H1 (cell line): ENCODE measurements around the gene CIZ1. TPM values are rescaled to one million over a fixed set of nuclear protein-coding genes. Genes with fewer than 3 reads are reported as not detected.
A peak's percentile ranks its signal among the peaks of the same experiment; 100 is the strongest.

Source experiments
- CTCF ChIA-PET: fragments of 300-600 bp; sonication (Branson Sonifier 250); formaldehyde crosslinking; loops from one replicate; lab custom pipeline; 2021; ENCODE audit not compliant: partially characterized antibody; lab: Charles Lee
- POLR2A ChIA-PET: fragments of 300-600 bp; sonication (Branson Sonifier 250); formaldehyde crosslinking; loops from one replicate; lab custom pipeline; 2021; ENCODE audit warnings: inconsistent platforms; ENCODE audit not compliant: partially characterized antibody; lab: Charles Lee
- DNase-seq, 2 experiments: peaks; one replicate each; pipeline versions ENCODE4 v3.0.0 to v3.0.0-alpha.2; 2010 to 2022; ENCODE audit warnings: low spot score in 2 of 2, low read depth in 1 of 2, mixed read lengths in 1 of 2
- FAIRE-seq: peaks from 2 replicates; lab custom pipeline; 2011; peaks lifted over from hg19 to GRCh38; lab: Jason Lieb, UNC
- H2AFZ ChIP-seq: 2 replicates; pipeline ENCODE4 v1.8.1; 2012; ENCODE audit warnings: low read length, inconsistent platforms
- H2AK5ac ChIP-seq: 2 replicates; pipeline ENCODE4 v1.6.1; 2013; ENCODE audit warnings: low read depth, low read length
- H2BK120ac ChIP-seq: replicated peaks from 2 replicates; pipeline ENCODE3; 2013; ENCODE audit warnings: low read depth, low read length, inconsistent platforms
- H2BK12ac ChIP-seq: 2 replicates; pipeline ENCODE4 v1.6.1; 2013; ENCODE audit warnings: low read depth, low read length
- H2BK15ac ChIP-seq: 2 replicates; pipeline ENCODE4 v1.6.1; 2013; ENCODE audit warnings: low read length
- H2BK20ac ChIP-seq: 2 replicates; pipeline ENCODE4 v1.6.1; 2013; ENCODE audit warnings: low read length
- H2BK5ac ChIP-seq: 2 replicates; pipeline ENCODE4 v1.6.1; 2013; ENCODE audit warnings: low read depth, low read length
- H3K14ac ChIP-seq: 2 replicates; pipeline ENCODE4 v1.6.1; 2013; ENCODE audit warnings: inconsistent platforms; ENCODE audit not compliant: insufficient read length
- H3K18ac ChIP-seq: 2 replicates; pipeline ENCODE4 v1.6.1; 2013; ENCODE audit warnings: low read length; ENCODE audit errors: extremely low read depth
- H3K23ac ChIP-seq: 2 replicates; pipeline ENCODE4 v1.6.1; 2013; ENCODE audit warnings: inconsistent platforms; ENCODE audit not compliant: insufficient read length
- H3K23me2 ChIP-seq: 2 replicates; pipeline ENCODE4 v1.6.1; 2013; ENCODE audit warnings: low read depth, low read length
- H3K27ac ChIP-seq: 2 replicates; pipeline ENCODE4 v1.6.1; 2011; ENCODE audit warnings: low read depth, low read length, inconsistent platforms
- H3K27me3 ChIP-seq, 4 experiments: replicated peaks in 1 of 4; 1 replicate in 1 of 4; 2 replicates in 3 of 4; pipeline versions ENCODE4 v1.6.1 to v1.8.1; 2011 to 2013; ENCODE audit warnings: low read length in 3 of 4, mild to moderate bottlenecking in 3 of 4, inconsistent platforms in 2 of 4, mixed read lengths in 2 of 4, moderate library complexity in 1 of 4; ENCODE audit not compliant: control insufficient read depth in 3 of 4, insufficient read depth in 3 of 4; ENCODE audit errors: extremely low read depth in 1 of 4
- H3K36me3 ChIP-seq, 4 experiments: 2 replicates each; pipeline versions ENCODE4 v1.6.1 to v1.8.1; 2011 to 2013; ENCODE audit warnings: mild to moderate bottlenecking in 4 of 4, low read length in 3 of 4, moderate library complexity in 2 of 4, control low read depth in 1 of 4, inconsistent platforms in 1 of 4; ENCODE audit not compliant: insufficient read depth in 4 of 4, control insufficient read depth in 2 of 4
- H3K4ac ChIP-seq: replicated peaks from 2 replicates; pipeline ENCODE3; 2013; ENCODE audit warnings: low read length, low read depth, mixed read lengths, inconsistent platforms; ENCODE audit not compliant: insufficient read length
- H3K4me1 ChIP-seq, 4 experiments: replicated peaks in 1 of 4; 1 replicate in 1 of 4; 2 replicates in 3 of 4; pipeline versions ENCODE4 v1.6.1 to v1.8.1; 2011 to 2013; ENCODE audit warnings: low read length in 3 of 4, inconsistent platforms in 2 of 4, mixed read lengths in 1 of 4; ENCODE audit not compliant: insufficient read depth in 4 of 4, control insufficient read depth in 3 of 4
- H3K4me2 ChIP-seq, 2 experiments: 2 replicates each; pipeline versions ENCODE4 v1.6.1 to v1.8.1; 2011 to 2013; ENCODE audit warnings: low read depth in 2 of 2, low read length in 2 of 2, control low read depth in 1 of 2, inconsistent platforms in 1 of 2, mild to moderate bottlenecking in 1 of 2; ENCODE audit not compliant: insufficient read depth in 1 of 2
- H3K4me3 ChIP-seq, 4 experiments: fragments of 200-600, 300-600 bp in 1 of 4; sonication (generic), shearing (Covaris generic), sonication (Bioruptor Twin) in 1 of 4; 2 replicates each; pipeline versions ENCODE4 v1.5.1 to v1.8.1; 2011 to 2016; ENCODE audit warnings: low read length in 4 of 4, low read depth in 3 of 4, control low read depth in 2 of 4, inconsistent platforms in 2 of 4, mild to moderate bottlenecking in 2 of 4, mixed read lengths in 1 of 4, moderate library complexity in 1 of 4; ENCODE audit not compliant: insufficient read depth in 2 of 4; ENCODE audit errors: extremely low read depth in 1 of 4
- H3K56ac ChIP-seq: replicated peaks from 2 replicates; pipeline ENCODE3; 2013; ENCODE audit warnings: low read depth, mild to moderate bottlenecking, mixed read lengths, low read length, inconsistent platforms; ENCODE audit not compliant: insufficient read length
- H3K79me1 ChIP-seq: 2 replicates; pipeline ENCODE4 v1.6.1; 2013; ENCODE audit warnings: low read depth, low read length, control low read depth
- H3K79me2 ChIP-seq, 2 experiments: 2 replicates each; pipeline versions ENCODE4 v1.6.1 to v1.8.1; 2012 to 2013; ENCODE audit warnings: low read length in 2 of 2, mild to moderate bottlenecking in 2 of 2, inconsistent platforms in 1 of 2; ENCODE audit not compliant: insufficient read depth in 2 of 2, control insufficient read depth in 1 of 2
- H3K9ac ChIP-seq, 4 experiments: replicated peaks in 1 of 4; 1 replicate in 1 of 4; 2 replicates in 3 of 4; pipeline versions ENCODE4 v1.6.1 to v1.8.1; 2011 to 2013; ENCODE audit warnings: low read depth in 3 of 4, low read length in 3 of 4, control low read depth in 2 of 4, mild to moderate bottlenecking in 2 of 4, moderate library complexity in 2 of 4, inconsistent platforms in 1 of 4; ENCODE audit errors: extremely low read depth in 1 of 4
- H3K9me3 ChIP-seq, 2 experiments: 2 replicates each; pipeline versions ENCODE4 v1.6.1 to v1.8.1; 2012 to 2013; ENCODE audit warnings: mild to moderate bottlenecking in 2 of 2, moderate library complexity in 2 of 2, control low read depth in 1 of 2, inconsistent platforms in 1 of 2, low read depth in 1 of 2, low read length in 1 of 2, mixed read lengths in 1 of 2; ENCODE audit not compliant: insufficient read depth in 2 of 2
- H4K20me1 ChIP-seq, 2 experiments: replicated peaks in 1 of 2; 2 replicates each; pipeline versions ENCODE3 to v1.8.1; 2011 to 2013; ENCODE audit warnings: inconsistent platforms in 2 of 2, low read length in 2 of 2, mild to moderate bottlenecking in 1 of 2; ENCODE audit not compliant: insufficient read depth in 2 of 2, control insufficient read depth in 1 of 2
- H4K5ac ChIP-seq: 2 replicates; pipeline ENCODE4 v1.6.1; 2013; ENCODE audit warnings: low read length, low read depth, mixed read lengths, inconsistent platforms; ENCODE audit not compliant: insufficient read length
- H4K8ac ChIP-seq: 2 replicates; pipeline ENCODE4 v1.8.0; 2013; ENCODE audit warnings: mild to moderate bottlenecking, moderate library complexity, low read length, inconsistent platforms; ENCODE audit not compliant: insufficient read depth; ENCODE audit errors: extremely low read depth
- H4K91ac ChIP-seq: replicated peaks from 2 replicates; pipeline ENCODE3; 2013; ENCODE audit warnings: low read length, mixed read lengths, inconsistent platforms; ENCODE audit not compliant: insufficient read length
- EGR1 ChIP-seq: IDR thresholded peaks from 2 replicates; pipeline ENCODE4 v1.6.1; 2011; ENCODE audit warnings: low read depth, low read length, borderline replicate concordance
- POLR2AphosphoS5 ChIP-seq: IDR thresholded peaks from 2 replicates; pipeline ENCODE4 v1.6.1; 2011; ENCODE audit warnings: low read depth, low read length
- WGBS, 2 experiments: shearing (Covaris generic) in 1 of 2; methylation state at CpG; one replicate each; pipeline versions ENCODE4 v1.1.6 to v1.1.7; 2013 to 2015; ENCODE audit warnings: low lambda C conversion rate in 2 of 2, mixed read lengths in 2 of 2, inconsistent platforms in 1 of 2, low coverage in 1 of 2, missing lambda C conversion rate in 1 of 2; ENCODE audit not compliant: insufficient replicate concordance in 2 of 2, insufficient coverage in 1 of 2, insufficient read length in 1 of 2; ENCODE audit errors: extremely low coverage in 1 of 2, missing lambda C conversion rate in 1 of 2; 5-methylcytosine and 5-hydroxymethylcytosine counted together
- polyA plus RNA-seq, 7 experiments: library from polyadenylated mRNA; depleted of rRNA in 3 of 7; stranded (reverse) in 5 of 7; unstranded in 2 of 7; fragments of >200 nt in 5 of 7; fragments of 200-250 nt in 2 of 7; gene quantifications; 1 replicate in 5 of 7; 2 replicates in 1 of 7; 4 replicates in 1 of 7; pipeline versions ENCODE4 v1.2.1 to v1.2.3, GENCODE V29; 2011 to 2013; ENCODE audit warnings: missing spikeins in 2 of 7, mixed read lengths in 2 of 7
- total RNA-seq: library from RNA; stranded (reverse); fragmentation: NEBNext Ultra II Directional; extraction: Animal tissue kit (Norgen Biotek cat#: 25700); gene quantifications from 2 replicates; pipeline ENCODE4 v1.2.1, GENCODE V29; 2021

CIZ1 gene
- total and polyA plus RNA-seq, 2 of the 8 experiments (the other 6 are each of a cell fraction or from before 2014, with no cell fraction given) = 66.0 to 107 TPM

DNA sequence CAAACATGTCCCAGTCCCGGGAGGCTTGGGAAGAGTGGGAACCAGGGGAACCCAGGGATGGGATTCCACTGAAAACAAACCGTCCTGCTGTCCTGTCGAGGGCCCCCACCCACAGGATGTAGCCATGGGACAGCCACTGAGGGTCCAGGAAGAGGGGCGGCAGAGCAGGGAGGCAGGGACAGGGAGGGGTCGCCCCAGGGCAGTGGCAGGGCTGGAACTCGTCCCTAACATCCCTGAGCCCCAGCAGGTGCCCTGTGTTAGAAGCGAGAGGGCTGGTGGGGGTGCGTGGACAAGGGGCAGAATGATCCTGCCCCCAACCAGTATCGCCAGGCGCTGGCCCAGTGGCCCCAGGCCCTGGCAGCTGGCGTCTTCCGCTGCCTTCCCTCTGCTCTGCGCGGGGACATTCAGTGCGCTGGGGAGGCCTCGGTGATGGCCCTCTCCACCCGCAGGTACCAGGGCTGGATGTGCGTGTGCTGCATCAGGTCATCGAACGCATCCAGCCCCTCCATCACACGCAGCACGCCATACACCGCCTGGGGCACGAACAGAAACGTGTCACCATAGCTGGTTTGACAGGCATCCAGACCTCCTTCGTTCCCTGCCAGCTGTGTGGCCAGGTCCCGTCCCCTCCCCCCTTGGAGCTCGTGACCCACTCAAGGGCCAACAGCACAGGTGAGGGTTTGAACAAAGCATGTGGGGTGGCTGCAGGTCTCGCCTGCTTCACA is 70.5 kb downstream of the CIZ1 start:
- Histone ChIP-seq H2BK120ac (no peak overlapping the region), H3K4ac (no peak overlapping the region), H3K56ac (no peak overlapping the region), H3K27ac (no peak overlapping the region), H2AFZ (no peak overlapping the region), H3K9ac (no peak overlapping the region), H3K4me1 (peaks cover 0 to 5% (median 2%) of the 10 kb centered on the region in 4 experiments; a peak in 3 of 7 replicates), H2BK5ac (no peak overlapping the region), H2AK5ac (no peak overlapping the region), H3K9me3 (no peaks in the 10 kb centered on the region), H2BK15ac (no peak overlapping the region), H3K27me3 (no peaks in the 10 kb centered on the region), H4K5ac (no peak overlapping the region), H3K14ac (no peak overlapping the region), H3K4me2 (no peak overlapping the region), H3K23me2 (no peaks in the 10 kb centered on the region), H2BK12ac (no peak overlapping the region), H3K36me3 (peaks cover 2 to 26% (median 8%) of the 10 kb centered on the region in 4 experiments; a peak in 4 of 8 replicates), H3K79me1 (peaks cover 2% of the 10 kb centered on the region; the same call in 1 of the 2 replicates), H4K91ac (peak overlapping the region; percentile 40), H3K4me3 (no peak overlapping the region), H3K23ac (no peak overlapping the region), H3K79me2 (peaks cover 0 to 8% of the 10 kb centered on the region in 2 experiments; a peak in 1 of 4 replicates), H4K8ac (no peak overlapping the region), H4K20me1 (peaks cover 3 to 24% of the 10 kb centered on the region in 2 experiments), H2BK20ac (no peak overlapping the region), H3K18ac (no peak overlapping the region)
- POLR2A ChIA-PET = interaction anchor here (1.0 to 1.8 kb wide), 5 partner anchors 8 to 43 kb away, joined by 3 to 6 read pairs (median 5); no protein-coding TSS in a partner anchor
- DNase-seq = no peak
- TF ChIP-seq EGR1 = no peak
- TF ChIP-seq POLR2AphosphoS5 = peak; percentile 41; the same call in 1 of the 2 replicates
- 88% methylated on average over 24 of the region's 29 CpGs; no CpG with 5 or more reads in 1 of the 2 experiments for WGBS, 2 experiments
- CTCF ChIA-PET = interaction anchor here (0.8 to 2.4 kb wide), 4 partner anchors 8 to 70 kb away, joined by 3 to 11 read pairs (median 3); no protein-coding TSS in a partner anchor
- no peak for FAIRE-seq
